Amygdala (tissue), 56 donors: ENCODE data around the gene RHOBTB3.
"Not testable (repeated sequence)": the region's sequence is repeated elsewhere in the genome, so short reads cannot be mapped to it uniquely, and the experiment has no call there.

Experiments
- DNase-seq, 56 donors: peaks; one replicate each; lab custom pipeline; 2025; lab: John Stamatoyannopoulos, UW

The RHOBTB3 gene

DNA sequence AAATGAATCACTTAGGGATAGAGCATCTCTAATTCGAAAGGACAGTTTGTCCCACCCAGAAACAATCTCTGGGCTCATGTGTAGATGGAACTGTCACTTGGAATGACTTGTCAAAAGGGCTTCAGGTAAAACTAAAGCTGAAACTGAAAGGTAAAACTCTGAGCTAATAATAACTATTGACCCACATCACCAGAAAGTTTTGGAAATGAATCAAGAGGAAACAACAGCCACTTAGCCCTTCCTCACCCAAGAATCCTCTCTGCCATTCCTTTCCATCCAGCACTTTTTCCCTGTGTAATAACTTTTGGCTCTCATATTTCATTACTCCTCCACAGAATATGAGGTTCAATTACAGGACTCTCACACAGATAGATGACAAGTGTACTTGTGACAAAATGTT, 105.4 kb downstream of the RHOBTB3 start:
- no peak for DNase-seq

DNA sequence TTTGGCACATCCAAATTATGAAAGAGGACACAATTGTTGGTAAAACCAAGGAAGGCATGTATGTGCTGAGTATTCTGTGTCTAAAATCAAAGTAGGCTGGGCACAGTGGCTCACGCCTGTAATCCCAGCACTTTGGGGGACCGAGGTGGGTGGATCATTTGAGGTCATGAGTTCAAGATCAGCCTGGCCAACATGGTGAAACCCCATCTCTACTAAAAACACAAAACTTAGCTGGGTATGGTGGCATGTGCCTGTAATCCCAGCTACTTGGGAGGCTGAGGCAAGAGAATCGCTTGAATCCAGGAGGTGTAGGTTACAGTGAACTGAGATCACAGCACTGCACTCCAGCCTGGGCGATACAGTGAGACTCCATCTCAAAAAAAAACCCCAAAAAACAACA, 105.8 kb downstream of the RHOBTB3 start:
- not testable (repeated sequence) for DNase-seq

DNA sequence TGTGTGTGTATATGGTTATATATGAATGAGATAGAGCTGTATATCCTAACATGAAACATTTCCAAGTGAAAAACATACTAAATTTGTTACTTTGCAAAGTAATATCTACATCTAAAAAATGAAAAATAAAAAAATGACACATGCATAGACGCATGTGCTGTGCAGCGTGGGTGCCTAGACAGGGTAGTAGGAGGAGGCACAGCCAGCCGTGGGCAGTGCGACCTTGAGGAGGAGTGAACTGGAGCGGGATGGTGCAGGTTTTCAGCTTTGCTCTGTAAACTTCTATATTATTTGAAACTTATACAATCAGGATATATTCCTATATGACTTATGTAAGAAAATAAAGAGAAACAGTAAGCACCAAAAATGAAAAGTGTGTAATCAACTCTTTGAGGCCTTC, 106.4 kb downstream of the RHOBTB3 start:
- no peak for DNase-seq

DNA sequence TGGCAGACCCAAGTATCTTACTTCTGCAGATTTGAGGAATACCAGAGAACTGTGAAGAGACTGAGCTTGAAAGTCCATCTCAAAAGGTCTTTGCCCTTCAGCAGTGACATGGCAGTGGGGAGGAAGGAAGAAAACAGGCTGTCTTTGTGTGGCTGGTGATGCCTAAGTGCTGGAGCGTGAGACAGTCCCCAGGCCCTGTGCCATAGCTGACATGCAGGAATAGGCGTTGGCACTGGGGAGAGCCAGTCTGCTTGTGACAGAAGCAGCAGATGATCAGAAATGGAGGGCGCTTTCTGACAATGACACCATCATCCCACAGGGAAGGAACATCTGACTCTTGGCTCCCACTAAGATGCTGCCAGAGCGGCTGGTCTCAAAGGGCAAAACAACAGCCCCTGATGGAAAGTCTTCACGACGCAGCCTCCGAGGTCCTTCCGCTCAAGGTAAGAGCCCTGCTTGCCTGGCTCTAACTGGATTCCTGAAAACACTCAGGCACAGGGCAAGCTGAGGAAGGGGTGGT, 106.9 kb downstream of the RHOBTB3 start:
- DNase-seq, result peak in 35 of 56 donors; percentile 11 to 73 (median 36)

DNA sequence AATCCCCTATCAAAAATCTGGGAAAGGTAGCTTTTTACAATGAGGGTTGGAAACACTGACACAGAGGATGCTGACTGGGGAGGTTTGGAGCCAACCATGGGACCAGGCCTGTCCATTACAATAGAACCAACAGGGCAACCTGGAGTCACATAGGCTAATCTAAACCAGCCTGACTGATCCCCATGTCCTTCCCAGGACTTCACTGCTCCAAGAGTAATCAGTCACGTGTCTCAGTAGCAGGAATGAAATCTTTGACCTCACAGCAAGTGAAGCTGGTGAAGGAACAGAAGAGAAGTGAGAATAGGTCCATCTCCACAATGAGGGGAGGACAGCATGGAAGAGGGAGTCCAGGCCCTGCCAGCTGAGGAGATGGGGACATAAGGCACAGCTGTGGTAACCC, 107.4 kb downstream of the RHOBTB3 start:
- DNase-seq, result no peak

DNA sequence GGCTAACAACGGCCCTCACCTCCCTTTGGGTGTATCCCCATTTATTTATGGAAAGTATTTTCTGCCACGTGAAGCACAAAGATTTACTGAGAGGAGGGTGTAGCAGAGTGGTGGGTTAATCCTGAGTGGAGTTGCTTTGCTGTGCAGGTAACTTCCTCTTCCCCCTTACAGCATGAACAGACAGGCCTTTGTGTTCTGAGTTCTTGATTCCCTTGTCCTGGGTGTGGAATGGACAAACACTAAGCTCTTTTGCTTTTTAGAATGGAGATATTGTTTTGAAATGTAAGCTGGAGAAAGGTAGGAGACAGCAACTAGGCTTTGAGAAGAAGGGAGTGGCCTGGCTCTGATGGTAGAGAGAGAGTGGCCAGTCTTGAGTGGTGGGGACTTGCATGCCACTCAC, 108.5 kb downstream of the RHOBTB3 start:
- DNase-seq, result no peak

DNA sequence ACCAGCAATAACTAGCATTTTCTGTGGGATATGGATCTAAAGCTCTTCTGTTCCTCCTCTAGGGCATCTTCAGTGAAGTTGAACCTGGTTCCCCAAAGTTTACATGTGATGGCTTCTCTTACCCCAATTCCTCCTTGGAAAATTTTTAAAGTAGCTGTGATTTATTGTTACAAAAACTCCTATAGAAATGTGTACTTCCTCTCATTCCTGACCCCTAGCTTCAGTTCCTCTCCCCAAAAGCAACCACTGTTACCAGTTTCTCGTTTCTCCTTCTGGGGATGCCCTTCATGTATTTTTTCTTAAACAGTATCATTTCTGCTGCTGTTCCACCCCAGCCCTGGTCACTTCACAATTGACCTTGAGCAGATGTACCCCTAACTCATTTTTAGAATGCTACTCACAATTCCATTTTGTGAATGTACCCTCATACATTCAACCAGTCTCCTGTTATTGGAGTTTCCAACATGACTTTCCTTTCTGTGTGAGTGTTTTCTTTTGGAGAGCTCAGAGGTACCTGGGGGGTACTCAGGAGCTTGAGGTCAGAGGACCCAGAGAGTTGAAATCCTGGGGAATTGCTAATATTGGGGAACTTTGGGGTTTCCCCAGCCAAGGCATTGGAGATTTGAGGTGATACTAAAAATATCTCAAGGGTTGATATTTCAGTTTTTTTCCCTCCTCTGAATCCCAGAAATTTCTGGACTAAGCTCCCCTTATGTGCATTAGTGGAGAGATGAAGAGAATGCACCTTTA, 110.0 kb downstream of the RHOBTB3 start:
- DNase-seq, result no peak

DNA sequence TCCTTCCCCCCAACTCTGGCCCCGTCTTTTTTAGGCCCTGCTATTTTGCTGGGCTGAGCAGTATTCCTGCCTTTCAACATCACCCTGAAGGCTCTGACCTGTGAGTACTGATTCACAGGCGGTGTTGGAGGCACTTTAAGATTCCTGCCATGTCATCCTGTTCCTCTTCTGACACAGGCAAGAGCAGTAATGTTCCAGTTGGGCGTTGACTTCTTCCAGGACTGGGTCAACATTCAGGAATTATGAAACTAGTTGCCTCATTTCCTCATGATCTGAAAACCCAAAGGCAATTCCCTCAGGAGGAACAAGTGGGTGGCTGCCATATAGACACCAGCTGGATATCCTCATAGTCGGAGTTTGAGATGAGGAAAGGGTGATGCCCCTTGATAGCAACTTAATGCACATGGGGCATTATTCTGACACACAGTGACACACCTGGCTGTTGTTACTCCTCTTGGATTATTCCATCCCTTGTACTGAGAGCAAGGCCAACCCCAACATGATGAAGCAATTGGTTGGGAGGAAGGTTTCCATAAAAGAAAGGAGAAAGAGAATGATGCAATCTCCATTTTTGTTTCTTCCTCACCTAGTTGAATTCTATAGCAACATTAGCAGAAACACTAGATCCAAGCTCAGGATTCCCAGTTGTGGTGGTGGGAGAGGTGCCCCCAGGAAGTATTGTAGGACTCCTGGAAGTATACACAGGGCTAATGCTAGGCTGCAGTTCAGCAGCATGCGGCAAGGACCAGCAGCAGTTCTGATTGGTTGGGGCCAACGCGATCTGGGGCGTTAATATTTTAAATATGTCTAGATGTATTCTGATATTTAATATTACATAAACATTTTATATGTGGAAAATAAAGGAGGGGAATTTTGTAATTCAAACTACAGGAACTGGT, 111.0 kb downstream of the RHOBTB3 start:
- no peak for DNase-seq

DNA sequence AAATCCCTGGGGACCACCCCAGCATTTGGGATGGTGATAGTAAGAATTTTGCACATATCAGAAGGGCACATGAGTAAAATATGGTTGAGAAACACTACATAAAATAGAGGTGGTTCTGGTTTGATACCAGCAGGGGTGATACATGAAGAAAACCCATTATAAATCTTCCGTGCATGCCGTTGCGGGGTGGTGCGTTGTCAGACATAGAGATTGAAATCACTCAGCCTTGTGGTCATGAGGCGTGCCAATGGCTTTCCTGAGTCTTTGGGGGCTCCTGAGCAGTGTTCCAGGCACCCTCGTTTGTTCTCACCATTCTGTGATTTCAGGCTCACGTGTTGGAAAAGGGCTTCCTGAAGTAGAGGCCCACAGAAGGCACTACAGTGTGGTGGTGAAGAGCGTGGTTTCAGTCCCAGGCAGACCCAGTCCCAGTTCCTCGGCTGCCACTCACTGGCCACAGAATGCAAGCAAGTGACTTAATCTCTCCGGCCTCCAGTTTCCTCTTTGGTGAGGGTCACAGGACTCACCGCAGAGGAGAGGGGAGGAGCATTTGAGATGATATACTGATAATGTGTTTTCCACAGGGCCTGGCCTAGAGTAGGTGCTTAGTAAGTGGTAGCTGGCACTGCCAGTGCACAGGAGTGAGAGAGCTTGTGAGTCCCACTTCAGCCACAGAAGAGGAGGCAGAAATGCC, 111.9 kb downstream of the RHOBTB3 start:
- peak in 20 of 56 donors; percentile 12 to 67 (median 25) for DNase-seq

DNA sequence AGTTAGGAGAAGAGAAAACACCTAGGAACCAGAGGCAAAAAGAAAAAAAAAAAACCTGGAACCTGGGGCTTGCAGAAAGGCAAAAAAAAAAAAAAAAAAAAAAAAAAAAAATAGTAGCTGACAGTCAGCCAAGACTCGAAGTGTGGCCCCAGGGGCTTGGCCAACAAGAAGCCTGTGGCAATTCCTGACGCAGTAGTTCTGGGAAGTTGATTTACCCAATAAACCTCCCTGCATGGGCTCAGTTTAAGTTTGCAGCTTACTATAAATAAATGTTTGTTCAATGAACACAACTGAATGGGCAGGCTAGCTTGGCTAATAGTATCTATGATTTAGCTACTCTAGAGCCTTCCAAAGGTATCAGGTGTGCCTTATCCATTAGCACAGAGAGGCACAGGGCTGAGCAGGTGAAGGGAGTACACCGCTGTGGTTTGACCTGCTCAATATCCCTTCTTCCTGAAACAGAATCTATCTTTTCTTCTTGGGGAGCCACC, 112.6 kb downstream of the RHOBTB3 start:
- DNase-seq, result no peak

DNA sequence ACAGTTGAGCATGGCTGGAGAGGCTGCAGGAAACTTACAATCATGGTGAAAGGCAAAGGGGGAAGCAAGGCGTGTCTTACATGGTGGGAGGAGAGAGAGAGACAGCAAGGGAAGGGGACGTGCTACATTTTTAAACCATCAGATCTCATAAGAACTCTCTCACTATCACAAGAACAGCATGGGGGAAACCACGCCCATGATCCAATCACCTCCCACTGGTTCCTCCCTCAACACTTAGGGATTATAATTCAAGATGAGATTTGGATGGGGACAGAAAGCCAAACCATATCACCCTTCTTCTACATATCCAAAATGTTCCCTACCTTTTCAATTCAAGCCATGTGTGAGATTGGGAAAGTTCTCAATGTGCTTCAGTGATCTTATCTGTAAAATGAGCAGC, 114.3 kb downstream of the RHOBTB3 start:
- no peak for DNase-seq
